ENCODE results near the gene TTC21B.

DNA sequence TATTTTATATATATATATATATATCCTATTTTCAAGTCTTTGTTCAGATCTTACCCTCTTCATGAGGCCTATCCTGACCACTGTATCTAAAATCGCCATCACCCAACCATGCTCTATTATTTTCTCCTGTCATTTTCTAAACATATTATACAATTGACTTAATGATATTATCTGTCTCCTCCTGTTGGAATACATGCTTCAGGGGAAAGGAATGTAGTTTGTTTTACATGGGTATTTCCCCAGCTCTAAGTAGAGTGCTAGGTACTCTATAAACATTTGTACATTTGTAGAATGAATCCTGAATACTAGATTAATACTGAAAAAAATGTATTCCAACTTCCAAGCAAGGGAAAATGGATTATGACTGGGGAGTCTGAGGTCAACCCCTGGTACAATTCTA lies 26.2 kb downstream of the TTC21B start:
- TF ChIP-seq, protein P1, sequence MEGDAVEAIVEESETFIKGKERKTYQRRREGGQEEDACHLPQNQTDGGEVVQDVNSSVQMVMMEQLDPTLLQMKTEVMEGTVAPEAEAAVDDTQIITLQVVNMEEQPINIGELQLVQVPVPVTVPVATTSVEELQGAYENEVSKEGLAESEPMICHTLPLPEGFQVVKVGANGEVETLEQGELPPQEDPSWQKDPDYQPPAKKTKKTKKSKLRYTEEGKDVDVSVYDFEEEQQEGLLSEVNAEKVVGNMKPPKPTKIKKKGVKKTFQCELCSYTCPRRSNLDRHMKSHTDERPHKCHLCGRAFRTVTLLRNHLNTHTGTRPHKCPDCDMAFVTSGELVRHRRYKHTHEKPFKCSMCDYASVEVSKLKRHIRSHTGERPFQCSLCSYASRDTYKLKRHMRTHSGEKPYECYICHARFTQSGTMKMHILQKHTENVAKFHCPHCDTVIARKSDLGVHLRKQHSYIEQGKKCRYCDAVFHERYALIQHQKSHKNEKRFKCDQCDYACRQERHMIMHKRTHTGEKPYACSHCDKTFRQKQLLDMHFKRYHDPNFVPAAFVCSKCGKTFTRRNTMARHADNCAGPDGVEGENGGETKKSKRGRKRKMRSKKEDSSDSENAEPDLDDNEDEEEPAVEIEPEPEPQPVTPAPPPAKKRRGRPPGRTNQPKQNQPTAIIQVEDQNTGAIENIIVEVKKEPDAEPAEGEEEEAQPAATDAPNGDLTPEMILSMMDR (IDR thresholded peaks at IDR 0.05), result no peak
- TF ChIP-seq EP300 (IDR thresholded peaks at IDR 0.05) (no peak), POLR2AphosphoS5 (IDR thresholded peaks at IDR 0.05) (no peak), POLR2A (IDR thresholded peaks at IDR 0.05; ENCODE audit: low read depth) (no peak)
